GM18505 (cell line): ENCODE measurements around the gene SGK2.
A peak's percentile ranks its signal among the peaks of the same experiment; 100 is the strongest.
"Not testable (repeated sequence)": the region's sequence is repeated elsewhere in the genome, so short reads cannot be mapped to it uniquely, and the experiment has no call there.

Source experiments
- ATAC-seq: cut with Tn5 transposase; IDR thresholded peaks from one replicate; pipeline ENCODE4 v1.9.1; 2021; ENCODE audit not compliant: unreplicated experiment
- POLR2A ChIP-seq: IDR thresholded peaks from 4 replicates; pipeline ENCODE4 v1.6.1; 2011; ENCODE audit warnings: borderline replicate concordance; ENCODE audit not compliant: insufficient read depth, insufficient read length; ENCODE audit errors: extremely low read depth

Gene SGK2

GRCh38 chr20:43584448-43585136 lies 25.8 kb downstream of the SGK2 start:
- no peak for ATAC-seq
- TF ChIP-seq POLR2A: no peak

GRCh38 chr20:43586641-43587040 lies 27.8 kb downstream of the SGK2 start:
- ATAC-seq: no peak

GRCh38 chr20:43588526-43588925 lies 29.7 kb downstream of the SGK2 start:
- not testable (repeated sequence) for ATAC-seq

More at GRCh38 chr20:43586641-43587040, 27.8 kb downstream of the SGK2 start:
- TF ChIP-seq POLR2A: no peak

GRCh38 chr20:43590036-43590391 lies 31.2 kb downstream of the SGK2 start:
- no peak for TF ChIP-seq POLR2A
- ATAC-seq: no peak

GRCh38 chr20:43590392-43591303 lies 31.8 kb downstream of the SGK2 start, which contains the start of gene IFT52:
IFT52 (plus strand) TSS chr20:43590937; CDS start chr20:43594699, 3,762 bp downstream.
- peak; percentile 96 for ATAC-seq
- TF ChIP-seq POLR2A: peak; percentile 73

GRCh38 chr20:43601960-43602359 lies 43.1 kb downstream of the SGK2 start:
- not testable (repeated sequence) for ATAC-seq

GRCh38 chr20:43603124-43603523 lies 44.3 kb downstream of the SGK2 start:
- TF ChIP-seq POLR2A: no peak

GRCh38 chr20:43605715-43606114 lies 46.9 kb downstream of the SGK2 start:
- no peak for TF ChIP-seq POLR2A
- ATAC-seq: no peak

More at GRCh38 chr20:43603124-43603523, 44.3 kb downstream of the SGK2 start:
- ATAC-seq: no peak

GRCh38 chr20:43607278-43607677 lies 48.5 kb downstream of the SGK2 start:
- not testable (repeated sequence) for ATAC-seq

GRCh38 chr20:43631598-43631997 lies 72.8 kb downstream of the SGK2 start:
- ATAC-seq: no peak
- no peak for TF ChIP-seq POLR2A
